Measurements from ENCODE around the gene ATP10B. TPM values are rescaled to one million over a fixed set of nuclear protein-coding genes. Genes with fewer than 3 reads are reported as not detected.

Gene ATP10B
- polyA plus RNA-seq, 10 donors: 0.35 to 1.3 (median 0.65) TPM

- no peak for DNase-seq
These were observed 159.7 kb downstream of the ATP10B start for GRCh38 chr5:160692271-160692670.

- no peak for DNase-seq
These were observed 166.3 kb downstream of the ATP10B start for GRCh38 chr5:160685695-160686094.

DNA sequence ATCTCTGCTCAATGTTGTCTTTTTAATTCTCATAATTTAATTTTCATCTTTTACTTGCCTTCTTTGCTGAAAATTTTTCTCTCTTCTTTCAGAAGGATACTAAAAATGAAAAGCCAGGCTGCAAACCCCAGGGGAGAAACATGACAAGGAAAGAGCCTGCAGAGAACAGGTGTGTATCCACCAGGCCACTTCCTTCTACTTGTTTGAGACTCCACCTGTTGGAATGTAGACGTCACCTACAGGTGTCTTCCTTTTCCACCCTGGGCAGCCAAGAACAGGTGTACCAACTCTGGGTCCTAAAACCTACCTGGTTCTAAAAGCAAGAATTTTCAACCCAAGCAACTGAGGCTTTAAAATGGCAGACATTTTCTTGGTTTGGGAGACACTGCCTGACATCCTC lies 166.8 kb downstream of the ATP10B start:
- no peak for DNase-seq

DNA sequence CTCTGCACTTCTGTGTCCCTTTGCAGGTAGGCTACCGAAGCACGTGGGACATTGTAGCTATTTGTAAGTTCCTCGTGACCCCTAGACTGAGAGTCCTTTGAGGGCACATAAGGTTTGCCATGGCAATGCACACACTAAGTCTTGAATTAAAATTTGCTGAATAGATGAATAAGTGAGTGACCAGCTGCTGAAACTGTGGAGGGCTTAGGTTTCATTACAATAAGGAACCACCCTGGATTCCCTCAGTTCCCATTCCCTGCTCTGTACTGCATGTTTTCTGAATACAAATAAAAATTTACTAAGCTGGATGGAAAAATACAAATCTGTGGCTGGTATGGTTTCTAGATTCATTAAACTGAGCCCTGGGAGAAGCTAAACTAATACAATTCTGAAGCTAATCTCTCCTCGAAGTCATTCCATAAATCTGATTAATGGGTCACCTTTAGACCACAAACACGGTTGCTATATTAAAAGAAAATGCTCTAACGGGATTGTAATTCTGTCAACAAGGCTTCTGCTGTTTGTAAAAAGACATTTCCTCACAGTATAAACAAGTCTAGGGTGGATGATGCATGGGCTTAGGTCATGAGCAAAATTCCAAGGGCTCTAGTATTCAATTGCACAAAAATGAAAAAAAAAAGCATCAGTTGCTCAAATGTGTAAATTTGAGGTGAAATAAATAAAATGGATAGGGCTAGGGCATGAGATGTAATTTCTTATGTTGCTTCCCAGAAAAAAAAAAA lies 172.3 kb downstream of the ATP10B start:
- DNase-seq: no peak

DNA sequence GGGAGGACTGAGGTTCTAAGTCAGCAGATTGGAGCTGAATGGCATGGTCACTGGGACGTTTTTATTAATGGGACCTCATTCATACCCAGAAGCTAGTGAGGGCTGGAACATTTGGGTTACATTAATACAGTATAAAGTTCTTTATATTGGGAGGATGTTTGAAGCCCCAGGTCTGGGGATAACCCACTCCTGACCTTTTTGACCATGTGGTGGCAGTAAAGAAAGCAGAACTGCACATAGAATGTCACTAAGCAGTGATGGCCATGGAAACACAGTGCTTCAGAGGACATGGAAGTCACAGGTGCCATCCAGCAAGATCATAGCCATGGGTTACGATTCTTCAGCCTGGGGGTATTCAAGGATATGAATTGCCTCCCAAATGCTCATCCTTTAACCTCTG lies 176.0 kb downstream of the ATP10B start:
- DNase-seq: peak in 1 of 3 donors; percentile 5

DNA sequence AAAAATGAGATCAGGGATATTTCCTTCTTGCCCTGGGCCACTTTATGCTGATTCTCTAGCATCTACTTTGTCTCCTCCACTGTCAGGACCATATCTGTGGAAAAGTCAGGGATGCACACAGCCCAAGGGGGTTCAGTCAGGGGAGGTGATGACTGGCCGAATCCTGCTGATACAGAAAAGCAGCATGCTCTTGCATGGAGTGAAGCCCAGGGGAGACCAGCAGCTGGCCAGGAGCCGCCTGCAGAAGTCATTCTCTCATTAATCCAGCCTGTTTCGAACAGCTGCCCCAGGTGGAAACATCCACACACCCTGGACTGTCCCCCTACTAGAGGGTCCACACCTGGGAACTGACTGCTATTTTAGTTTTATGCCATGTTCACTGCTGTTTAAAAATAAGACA lies 177.1 kb downstream of the ATP10B start:
- DNase-seq: peak in 1 of 3 donors; percentile 10

- DNase-seq: no peak
These were observed 179.5 kb downstream of the ATP10B start for GRCh38 chr5:160672521-160672920.

DNA sequence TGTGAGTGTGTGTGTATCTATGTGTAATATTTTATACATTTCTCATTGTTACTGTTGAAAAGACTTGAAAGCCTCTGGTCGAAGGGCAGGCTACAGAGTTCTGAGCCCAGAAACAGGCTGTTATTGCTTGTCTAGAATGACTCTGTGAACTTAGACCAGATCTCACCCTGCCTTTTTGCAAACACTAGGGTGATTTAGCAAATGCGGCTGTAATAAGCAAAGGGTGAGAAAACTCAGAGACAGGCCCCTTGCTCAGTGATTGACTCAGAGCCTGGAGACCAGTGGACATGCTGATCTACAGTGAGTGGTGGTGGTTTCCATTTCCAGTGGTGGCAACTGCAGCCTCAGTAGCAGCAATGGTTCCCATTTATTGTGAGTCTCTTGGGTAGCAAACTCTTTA lies 183.7 kb downstream of the ATP10B start:
- no peak for DNase-seq

DNA sequence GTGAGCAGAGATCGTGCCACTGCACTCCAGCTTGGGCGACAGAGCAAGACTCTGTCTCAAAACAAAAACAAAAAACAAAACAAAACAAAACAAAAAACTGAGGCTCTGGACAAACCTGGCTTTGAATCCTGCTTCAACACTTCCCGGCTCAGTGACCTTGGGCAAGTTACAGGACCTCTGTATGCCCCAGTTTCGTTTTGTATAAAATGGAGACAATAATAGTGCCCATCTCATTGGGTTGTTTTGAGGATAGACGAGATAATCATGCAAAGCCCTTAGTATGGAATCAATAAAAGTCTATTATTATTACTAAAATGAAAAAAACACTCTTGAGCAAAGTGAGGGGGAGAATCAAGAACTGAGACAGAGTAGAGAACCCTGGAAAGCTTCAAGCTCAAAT lies 184.9 kb downstream of the ATP10B start:
- DNase-seq: no peak

GRCh38 chr5:160665460-160665859 lies 186.6 kb downstream of the ATP10B start:
- DNase-seq: no peak

DNA sequence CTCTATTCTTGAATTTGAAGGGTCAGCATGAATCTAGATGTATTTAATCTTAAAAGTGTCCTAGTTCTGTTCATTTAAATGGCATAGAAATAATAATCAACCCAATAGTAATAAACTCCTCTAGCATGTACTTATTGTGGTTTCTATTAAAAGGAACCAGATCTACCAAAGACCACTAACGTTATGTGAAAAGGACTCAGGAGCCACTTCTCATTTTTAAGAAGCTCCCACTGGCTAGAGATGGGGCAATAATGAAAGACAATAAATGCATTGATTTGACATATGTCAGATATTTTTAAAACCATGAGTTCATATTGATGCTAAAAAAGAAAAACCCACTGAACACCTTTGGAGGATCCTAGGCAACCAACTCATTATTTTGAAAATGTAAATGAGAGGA lies 191.9 kb downstream of the ATP10B start:
- no peak for DNase-seq

DNA sequence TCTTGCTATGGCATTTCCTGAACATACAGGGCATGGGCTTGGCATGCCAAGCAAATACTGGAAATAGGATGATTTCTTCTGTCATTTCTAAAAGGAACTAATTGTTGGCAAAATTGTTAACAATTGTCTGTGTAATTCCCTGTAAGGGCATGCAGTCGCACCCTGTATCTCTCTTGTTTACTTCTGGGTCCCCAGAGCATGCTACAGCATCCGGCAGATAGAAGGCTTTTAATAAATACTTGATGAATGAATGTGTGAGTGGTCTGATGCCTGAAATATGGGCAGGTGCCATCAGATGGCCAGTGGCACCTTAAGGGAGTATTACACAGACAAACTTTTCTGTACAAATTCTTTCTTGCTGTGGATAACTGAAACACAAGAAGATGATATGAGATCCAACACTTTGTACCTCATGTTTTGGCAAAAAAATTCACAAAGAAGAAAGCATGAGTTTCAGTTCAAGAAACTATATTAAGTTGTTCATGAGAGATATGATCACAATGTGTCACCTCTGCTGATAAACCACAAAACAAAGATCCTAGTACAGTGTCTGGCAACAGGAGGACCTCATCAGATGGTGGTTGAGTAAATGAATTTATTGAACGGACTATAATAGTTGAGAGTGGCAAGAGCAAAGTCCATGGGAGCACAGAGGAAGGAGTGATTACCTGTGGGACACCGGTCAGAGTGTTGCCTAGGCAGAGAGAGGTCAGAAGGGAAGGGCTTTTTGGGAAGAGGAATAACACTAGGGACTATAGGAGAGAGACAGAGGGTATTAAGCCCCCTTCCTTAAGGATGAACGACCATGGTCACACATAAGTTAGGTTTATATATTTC lies 194.2 kb downstream of the ATP10B start:
- no peak for DNase-seq

GRCh38 chr5:160657068-160657507 lies 194.9 kb downstream of the ATP10B start:
- DNase-seq: no peak

GRCh38 chr5:160655717-160656116 lies 196.3 kb downstream of the ATP10B start:
- DNase-seq: no peak

- no peak for DNase-seq
These were observed 200.0 kb downstream of the ATP10B start for GRCh38 chr5:160651692-160652645.

DNA sequence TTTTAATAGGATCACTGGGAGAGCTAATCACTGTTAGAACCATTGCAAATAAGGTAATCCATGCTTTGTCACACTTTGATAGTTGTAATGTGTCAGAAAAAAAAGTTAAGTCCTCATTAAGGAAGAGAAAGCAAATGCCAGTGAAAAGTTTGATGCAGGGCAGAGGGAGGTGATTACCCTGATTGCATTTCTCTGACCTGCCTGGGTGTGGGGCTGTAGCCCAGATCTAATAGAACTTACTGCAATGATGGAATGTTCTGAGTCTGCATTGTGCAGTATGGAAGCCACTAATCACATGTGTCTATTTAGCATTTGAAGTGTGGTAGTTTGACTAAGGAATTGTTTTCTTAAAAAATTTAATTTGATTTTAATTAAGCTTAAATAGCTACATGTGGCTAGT lies 202.7 kb downstream of the ATP10B start:
- DNase-seq: no peak

DNA sequence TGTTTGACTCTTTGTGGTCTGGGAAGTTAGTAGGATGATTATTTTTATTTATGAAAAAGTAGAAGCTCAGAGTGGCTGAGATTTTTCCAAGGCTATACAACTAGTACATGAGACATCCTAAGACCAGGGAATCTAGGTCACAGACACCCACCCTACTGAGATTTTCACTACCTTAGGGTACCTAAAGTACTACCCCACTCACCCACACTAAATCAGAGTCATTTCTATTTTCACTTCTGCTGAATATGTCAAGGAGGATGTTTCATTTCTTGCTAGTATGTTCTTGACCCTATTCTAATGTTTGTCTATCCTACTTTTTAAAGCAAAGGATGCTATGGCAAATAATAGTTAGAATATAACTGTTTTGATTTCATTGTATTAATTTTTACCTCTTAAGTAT lies 206.0 kb downstream of the ATP10B start:
- DNase-seq: no peak

GRCh38 chr5:160643616-160644240 lies 208.3 kb downstream of the ATP10B start:
- no peak for DNase-seq

DNA sequence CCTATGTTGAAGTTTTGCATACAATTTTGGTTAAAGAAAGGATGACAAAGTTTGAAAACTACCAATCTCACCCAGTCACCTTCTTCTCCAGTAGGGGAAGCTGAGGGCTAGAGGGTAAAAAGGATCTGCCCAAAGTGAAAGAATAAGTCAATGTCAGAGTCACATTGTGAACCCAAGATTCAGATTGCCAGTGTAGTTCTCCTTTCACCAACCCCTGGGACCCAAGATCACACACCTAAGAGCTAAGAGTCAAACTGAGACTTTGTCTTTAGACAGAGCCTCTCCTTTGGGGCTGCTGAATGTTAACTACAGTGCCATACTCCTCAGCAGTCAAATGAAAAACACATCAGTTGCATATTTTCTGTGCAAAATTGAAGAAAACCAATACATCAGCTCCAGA lies 210.6 kb downstream of the ATP10B start:
- DNase-seq: no peak

DNA sequence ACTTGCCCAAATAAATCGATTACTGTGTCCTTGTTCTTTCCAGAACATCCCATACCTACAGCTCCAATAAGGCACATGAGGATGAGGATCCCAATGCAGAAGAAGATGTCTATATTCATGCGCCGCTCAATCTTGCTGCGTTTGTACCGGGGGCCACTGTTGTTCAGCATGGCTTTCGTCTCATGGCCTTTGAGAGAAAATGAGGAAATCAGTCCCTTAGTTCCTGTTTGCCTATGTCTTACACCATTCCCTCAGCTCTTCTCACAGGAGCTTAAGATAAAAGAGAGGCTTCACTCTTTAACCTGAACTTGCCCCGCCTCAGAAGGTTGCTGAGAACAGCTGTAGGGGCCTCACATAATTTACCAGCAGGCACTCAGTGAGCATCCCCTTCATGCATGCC lies 211.6 kb downstream of the ATP10B start:
- no peak for DNase-seq

- no peak for DNase-seq
These were observed 213.8 kb downstream of the ATP10B start for GRCh38 chr5:160638161-160638742.
